WTC11 (cell line): ENCODE results near the gene FHIT.

ENCODE experiments used
- CREB1 ChIP-seq: sonication (generic); formaldehyde crosslinking; IDR thresholded peaks from 2 replicates; pipeline ENCODE4 v1.8.0; 2023; ENCODE audit warnings: mild to moderate bottlenecking, missing genetic modification reagents
- CREM ChIP-seq: sonication (generic); formaldehyde crosslinking; IDR thresholded peaks from 2 replicates; pipeline ENCODE4 v1.8.1; 2022; ENCODE audit warnings: mild to moderate bottlenecking, missing genetic modification reagents, moderate library complexity
- NR1H2 ChIP-seq: sonication (generic); formaldehyde crosslinking; IDR thresholded peaks from 2 replicates; pipeline ENCODE4 v1.9.0; 2021; ENCODE audit warnings: mild to moderate bottlenecking, moderate library complexity, missing genetic modification reagents
- RELA ChIP-seq: sonication (generic); formaldehyde crosslinking; IDR thresholded peaks from 2 replicates; pipeline ENCODE4 v1.8.1; 2022; ENCODE audit warnings: missing genetic modification reagents, mild to moderate bottlenecking, borderline replicate concordance
- TF ChIP-seq, protein P1 (sequence below): sonication (generic); formaldehyde crosslinking; IDR thresholded peaks from 2 replicates; pipeline ENCODE4 v1.8.0; 2022; ENCODE audit warnings: mild to moderate bottlenecking, missing genetic modification reagents
- TF ChIP-seq, protein P2 (sequence below): sonication (generic); formaldehyde crosslinking; IDR thresholded peaks from 2 replicates; pipeline ENCODE4 v1.8.1; 2023; ENCODE audit warnings: mild to moderate bottlenecking, missing genetic modification reagents
- TF ChIP-seq, protein P3 (sequence below): fragments of 200-600 bp; IDR thresholded peaks from 2 replicates; pipeline ENCODE4 v1.8.0; 2022; ENCODE audit warnings: antibody characterized with exemption
- TF ChIP-seq, protein P4 (sequence below): sonication (generic); formaldehyde crosslinking; IDR thresholded peaks from 2 replicates; pipeline ENCODE4 v1.8.1; 2023; ENCODE audit warnings: mild to moderate bottlenecking, missing genetic modification reagents, moderate library complexity
- TF ChIP-seq, protein P5 (sequence below): sonication (generic); formaldehyde crosslinking; IDR thresholded peaks from 2 replicates; pipeline ENCODE4 v1.8.0; 2022; ENCODE audit warnings: mild to moderate bottlenecking, missing genetic modification reagents
- TF ChIP-seq, protein P6 (sequence below): sonication (generic); formaldehyde crosslinking; IDR thresholded peaks from 2 replicates; pipeline ENCODE4 v1.8.0; 2023; ENCODE audit warnings: missing genetic modification reagents

DNA sequence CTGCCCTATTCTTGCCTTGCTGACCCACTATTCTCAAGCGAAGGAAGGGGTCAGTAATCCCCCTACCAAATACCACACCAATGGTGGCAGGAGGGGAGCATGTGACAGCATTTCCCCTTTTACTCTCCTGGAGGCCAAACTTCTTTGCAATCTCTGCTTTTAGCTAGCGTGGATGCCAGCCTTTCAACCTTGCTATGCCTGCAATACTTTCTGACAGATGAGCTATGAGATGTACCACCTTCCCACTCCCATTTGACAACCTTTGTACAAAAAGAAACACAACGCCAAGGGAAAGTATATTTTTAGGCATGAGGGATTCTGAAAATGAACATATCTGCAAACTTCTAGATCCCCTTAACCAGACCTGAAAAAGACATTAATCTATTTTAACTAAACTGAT lies 302.1 kb downstream of the FHIT start:
- TF ChIP-seq, protein P1, sequence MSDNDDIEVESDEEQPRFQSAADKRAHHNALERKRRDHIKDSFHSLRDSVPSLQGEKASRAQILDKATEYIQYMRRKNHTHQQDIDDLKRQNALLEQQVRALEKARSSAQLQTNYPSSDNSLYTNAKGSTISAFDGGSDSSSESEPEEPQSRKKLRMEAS (CRISPR knock-in tag): no peak
- TF ChIP-seq, protein P2, sequence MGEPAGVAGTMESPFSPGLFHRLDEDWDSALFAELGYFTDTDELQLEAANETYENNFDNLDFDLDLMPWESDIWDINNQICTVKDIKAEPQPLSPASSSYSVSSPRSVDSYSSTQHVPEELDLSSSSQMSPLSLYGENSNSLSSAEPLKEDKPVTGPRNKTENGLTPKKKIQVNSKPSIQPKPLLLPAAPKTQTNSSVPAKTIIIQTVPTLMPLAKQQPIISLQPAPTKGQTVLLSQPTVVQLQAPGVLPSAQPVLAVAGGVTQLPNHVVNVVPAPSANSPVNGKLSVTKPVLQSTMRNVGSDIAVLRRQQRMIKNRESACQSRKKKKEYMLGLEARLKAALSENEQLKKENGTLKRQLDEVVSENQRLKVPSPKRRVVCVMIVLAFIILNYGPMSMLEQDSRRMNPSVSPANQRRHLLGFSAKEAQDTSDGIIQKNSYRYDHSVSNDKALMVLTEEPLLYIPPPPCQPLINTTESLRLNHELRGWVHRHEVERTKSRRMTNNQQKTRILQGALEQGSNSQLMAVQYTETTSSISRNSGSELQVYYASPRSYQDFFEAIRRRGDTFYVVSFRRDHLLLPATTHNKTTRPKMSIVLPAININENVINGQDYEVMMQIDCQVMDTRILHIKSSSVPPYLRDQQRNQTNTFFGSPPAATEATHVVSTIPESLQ: no peak
- TF ChIP-seq, protein P3, sequence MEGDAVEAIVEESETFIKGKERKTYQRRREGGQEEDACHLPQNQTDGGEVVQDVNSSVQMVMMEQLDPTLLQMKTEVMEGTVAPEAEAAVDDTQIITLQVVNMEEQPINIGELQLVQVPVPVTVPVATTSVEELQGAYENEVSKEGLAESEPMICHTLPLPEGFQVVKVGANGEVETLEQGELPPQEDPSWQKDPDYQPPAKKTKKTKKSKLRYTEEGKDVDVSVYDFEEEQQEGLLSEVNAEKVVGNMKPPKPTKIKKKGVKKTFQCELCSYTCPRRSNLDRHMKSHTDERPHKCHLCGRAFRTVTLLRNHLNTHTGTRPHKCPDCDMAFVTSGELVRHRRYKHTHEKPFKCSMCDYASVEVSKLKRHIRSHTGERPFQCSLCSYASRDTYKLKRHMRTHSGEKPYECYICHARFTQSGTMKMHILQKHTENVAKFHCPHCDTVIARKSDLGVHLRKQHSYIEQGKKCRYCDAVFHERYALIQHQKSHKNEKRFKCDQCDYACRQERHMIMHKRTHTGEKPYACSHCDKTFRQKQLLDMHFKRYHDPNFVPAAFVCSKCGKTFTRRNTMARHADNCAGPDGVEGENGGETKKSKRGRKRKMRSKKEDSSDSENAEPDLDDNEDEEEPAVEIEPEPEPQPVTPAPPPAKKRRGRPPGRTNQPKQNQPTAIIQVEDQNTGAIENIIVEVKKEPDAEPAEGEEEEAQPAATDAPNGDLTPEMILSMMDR: no peak
- TF ChIP-seq, protein P4, sequence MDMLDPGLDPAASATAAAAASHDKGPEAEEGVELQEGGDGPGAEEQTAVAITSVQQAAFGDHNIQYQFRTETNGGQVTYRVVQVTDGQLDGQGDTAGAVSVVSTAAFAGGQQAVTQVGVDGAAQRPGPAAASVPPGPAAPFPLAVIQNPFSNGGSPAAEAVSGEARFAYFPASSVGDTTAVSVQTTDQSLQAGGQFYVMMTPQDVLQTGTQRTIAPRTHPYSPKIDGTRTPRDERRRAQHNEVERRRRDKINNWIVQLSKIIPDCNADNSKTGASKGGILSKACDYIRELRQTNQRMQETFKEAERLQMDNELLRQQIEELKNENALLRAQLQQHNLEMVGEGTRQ (CRISPR knock-in tag): no peak
- TF ChIP-seq, protein P5, sequence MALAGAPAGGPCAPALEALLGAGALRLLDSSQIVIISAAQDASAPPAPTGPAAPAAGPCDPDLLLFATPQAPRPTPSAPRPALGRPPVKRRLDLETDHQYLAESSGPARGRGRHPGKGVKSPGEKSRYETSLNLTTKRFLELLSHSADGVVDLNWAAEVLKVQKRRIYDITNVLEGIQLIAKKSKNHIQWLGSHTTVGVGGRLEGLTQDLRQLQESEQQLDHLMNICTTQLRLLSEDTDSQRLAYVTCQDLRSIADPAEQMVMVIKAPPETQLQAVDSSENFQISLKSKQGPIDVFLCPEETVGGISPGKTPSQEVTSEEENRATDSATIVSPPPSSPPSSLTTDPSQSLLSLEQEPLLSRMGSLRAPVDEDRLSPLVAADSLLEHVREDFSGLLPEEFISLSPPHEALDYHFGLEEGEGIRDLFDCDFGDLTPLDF (CRISPR knock-in tag): no peak
- TF ChIP-seq, protein P6, sequence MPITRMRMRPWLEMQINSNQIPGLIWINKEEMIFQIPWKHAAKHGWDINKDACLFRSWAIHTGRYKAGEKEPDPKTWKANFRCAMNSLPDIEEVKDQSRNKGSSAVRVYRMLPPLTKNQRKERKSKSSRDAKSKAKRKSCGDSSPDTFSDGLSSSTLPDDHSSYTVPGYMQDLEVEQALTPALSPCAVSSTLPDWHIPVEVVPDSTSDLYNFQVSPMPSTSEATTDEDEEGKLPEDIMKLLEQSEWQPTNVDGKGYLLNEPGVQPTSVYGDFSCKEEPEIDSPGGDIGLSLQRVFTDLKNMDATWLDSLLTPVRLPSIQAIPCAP (CRISPR knock-in tag): no peak
- TF ChIP-seq NR1H2 (no peak), RELA (CRISPR knock-in tag) (no peak), CREM (CRISPR knock-in tag) (no peak), CREB1 (CRISPR knock-in tag) (no peak)
